H9 (cell line): ENCODE data around the gene SECISBP2. TPM values are rescaled to one million over a fixed set of nuclear protein-coding genes. Genes with fewer than 3 reads are reported as not detected.

Experiments used
- DNase-seq: peaks from one replicate; pipeline ENCODE4 v3.0.0-alpha.2; 2017
- H2AFZ ChIP-seq: one replicate; pipeline ENCODE4 v1.6.1; 2013; ENCODE audit warnings: mild to moderate bottlenecking, low read length, control low read depth, moderate library complexity
- H2AK5ac ChIP-seq: 2 replicates; pipeline ENCODE4 v1.6.1; 2013; ENCODE audit warnings: low read length, control low read depth, mixed read lengths; ENCODE audit not compliant: insufficient read length
- H2BK120ac ChIP-seq: one replicate; pipeline ENCODE4 v1.6.1; 2013; ENCODE audit warnings: low read depth, mild to moderate bottlenecking, low read length, control low read depth, inconsistent platforms; ENCODE audit not compliant: poor library complexity, severe bottlenecking
- H2BK12ac ChIP-seq: 2 replicates; pipeline ENCODE4 v1.6.1; 2013; ENCODE audit warnings: low read length, control low read depth, mixed read lengths, low read depth; ENCODE audit not compliant: insufficient read length
- H2BK15ac ChIP-seq: 2 replicates; pipeline ENCODE4 v1.6.1; 2013; ENCODE audit warnings: low read depth, low read length, control low read depth
- H2BK20ac ChIP-seq: one replicate; pipeline ENCODE4 v1.6.1; 2013; ENCODE audit warnings: low read depth, mild to moderate bottlenecking, low read length, control low read depth, inconsistent platforms; ENCODE audit not compliant: poor library complexity, severe bottlenecking
- H2BK5ac ChIP-seq: 2 replicates; pipeline ENCODE4 v1.6.1; 2013; ENCODE audit warnings: low read length, control low read depth, mixed read lengths; ENCODE audit not compliant: insufficient read length
- H3K14ac ChIP-seq: 2 replicates; pipeline ENCODE4 v1.6.1; 2013; ENCODE audit warnings: low read length, control low read depth; ENCODE audit not compliant: insufficient read depth
- H3K18ac ChIP-seq: 2 replicates; pipeline ENCODE4 v1.6.1; 2013; ENCODE audit warnings: low read depth, mild to moderate bottlenecking, mixed read lengths, low read length, control low read depth; ENCODE audit not compliant: insufficient read length
- H3K23ac ChIP-seq: 2 replicates; pipeline ENCODE4 v1.6.1; 2013; ENCODE audit warnings: low read length, control low read depth, mixed read lengths, low read depth; ENCODE audit not compliant: insufficient read length
- H3K23me2 ChIP-seq: 2 replicates; pipeline ENCODE4 v1.6.1; 2013; ENCODE audit warnings: low read depth, mild to moderate bottlenecking, mixed read lengths, low read length, control low read depth; ENCODE audit not compliant: insufficient read length, poor library complexity, severe bottlenecking
- H3K27ac ChIP-seq: 2 replicates; pipeline ENCODE4 v1.5.1; 2013; ENCODE audit warnings: low read length, control low read depth, mixed read lengths, low read depth; ENCODE audit not compliant: insufficient read length
- H3K27me3 ChIP-seq: 2 replicates; pipeline ENCODE4 v1.6.1; 2013; ENCODE audit warnings: low read length, control low read depth, inconsistent platforms; ENCODE audit not compliant: insufficient read depth
- H3K4ac ChIP-seq: 2 replicates; pipeline ENCODE4 v1.6.1; 2013; ENCODE audit warnings: low read depth, mild to moderate bottlenecking, control low read depth, inconsistent platforms, low read length, moderate library complexity
- H3K4me1 ChIP-seq: 2 replicates; pipeline ENCODE4 v1.6.1; 2013; ENCODE audit warnings: low read length, control low read depth, inconsistent platforms; ENCODE audit not compliant: insufficient read depth
- H3K4me2 ChIP-seq: 2 replicates; pipeline ENCODE4 v1.6.1; 2013; ENCODE audit warnings: low read length, control low read depth, mixed read lengths; ENCODE audit not compliant: insufficient read length, insufficient read depth
- H3K56ac ChIP-seq: 2 replicates; pipeline ENCODE4 v1.6.1; 2013; ENCODE audit warnings: low read depth, mild to moderate bottlenecking, mixed read lengths, low read length, control low read depth; ENCODE audit not compliant: insufficient read length
- H3K79me1 ChIP-seq: 2 replicates; pipeline ENCODE4 v1.6.1; 2013; ENCODE audit warnings: low read depth, mild to moderate bottlenecking, moderate library complexity, low read length, control low read depth, inconsistent platforms; ENCODE audit not compliant: insufficient read depth, poor library complexity, severe bottlenecking
- H3K79me2 ChIP-seq: 2 replicates; pipeline ENCODE4 v1.6.1; 2013; ENCODE audit warnings: low read length, control low read depth, inconsistent platforms; ENCODE audit not compliant: insufficient read depth
- H3K9ac ChIP-seq: 2 replicates; pipeline ENCODE4 v1.6.1; 2013; ENCODE audit warnings: low read length, control low read depth, mixed read lengths; ENCODE audit not compliant: insufficient read length; ENCODE audit errors: extremely low read depth
- H3K9me3 ChIP-seq: one replicate; pipeline ENCODE4 v1.6.1; 2013; ENCODE audit warnings: low read depth, low read length, inconsistent platforms; ENCODE audit not compliant: control insufficient read depth
- H3T11ph ChIP-seq: one replicate; pipeline ENCODE4 v1.6.1; 2013; ENCODE audit warnings: mild to moderate bottlenecking, low read length, control low read depth, inconsistent platforms
- H4K20me1 ChIP-seq: one replicate; pipeline ENCODE4 v1.6.1; 2013; ENCODE audit not compliant: control insufficient read depth, insufficient read length, insufficient read depth
- H4K5ac ChIP-seq: 2 replicates; pipeline ENCODE4 v1.6.1; 2013; ENCODE audit warnings: low read depth, mild to moderate bottlenecking, mixed read lengths, low read length, control low read depth; ENCODE audit not compliant: insufficient read length
- H4K8ac ChIP-seq: replicated peaks from 2 replicates; pipeline ENCODE4 v1.6.1; 2013; ENCODE audit warnings: low read length, control low read depth, mixed read lengths, low read depth; ENCODE audit not compliant: insufficient read length
- H4K91ac ChIP-seq: 2 replicates; pipeline ENCODE4 v1.6.1; 2013; ENCODE audit warnings: low read depth, mild to moderate bottlenecking, moderate library complexity, mixed read lengths, low read length, control low read depth; ENCODE audit not compliant: insufficient read length
- H3K27ac Mint-ChIP-seq, 3 experiments: 2 replicates in 2 of 3; 3 replicates in 1 of 3; pipeline ENCODE4 v1.8.0; 2020 to 2021; ENCODE audit warnings: mixed read lengths in 3 of 3, mild to moderate bottlenecking in 1 of 3, moderate library complexity in 1 of 3
- H3K27me3 Mint-ChIP-seq: 2 replicates; pipeline ENCODE4 v1.8.0; 2021; ENCODE audit warnings: low read depth, mild to moderate bottlenecking, moderate library complexity, mixed read lengths
- H3K36me3 Mint-ChIP-seq, 3 experiments: 2 replicates in 2 of 3; 3 replicates in 1 of 3; pipeline ENCODE4 v1.8.0; 2020 to 2021; ENCODE audit warnings: low read depth in 3 of 3, mixed read lengths in 3 of 3; ENCODE audit not compliant: insufficient read depth in 1 of 3
- H3K4me1 Mint-ChIP-seq, 2 experiments: 2 replicates each; pipeline ENCODE4 v1.8.0; 2020; ENCODE audit warnings: mixed read lengths in 2 of 2
- H3K4me3 Mint-ChIP-seq, 2 experiments: 2 replicates in 1 of 2; 3 replicates in 1 of 2; pipeline ENCODE4 v1.8.0; 2020 to 2021; ENCODE audit warnings: mild to moderate bottlenecking in 2 of 2, mixed read lengths in 2 of 2, moderate library complexity in 1 of 2
- H3K9me3 Mint-ChIP-seq, 2 experiments: 2 replicates in 1 of 2; 3 replicates in 1 of 2; pipeline ENCODE4 v1.8.0; 2020; ENCODE audit warnings: mild to moderate bottlenecking in 2 of 2, mixed read lengths in 2 of 2, moderate library complexity in 1 of 2
- CTCF ChIP-seq: fragments of 200-600 bp; sonication (generic); conservative IDR thresholded peaks from 3 replicates; pipeline ENCODE4 v1.8.0; 2021; ENCODE audit warnings: antibody characterized with exemption, mild to moderate bottlenecking
- WGBS: extraction: QIAGEN DNeasy Blood & Tissue Kit; methylation state at CpG from one replicate; pipeline ENCODE4 v1.1.7; 2013; ENCODE audit warnings: missing lambda C conversion rate, low lambda C conversion rate, mixed read lengths; ENCODE audit not compliant: insufficient read length; ENCODE audit errors: extremely low coverage; 5-methylcytosine and 5-hydroxymethylcytosine counted together
- total RNA-seq: library from RNA; stranded (reverse); gene quantifications from 2 replicates; pipeline ENCODE4 v1.2.1, GENCODE V29; 2021

The SECISBP2 gene
- total RNA-seq, 1 experiment from 2014 or later, result 62.7 TPM

- no CpG with 5 or more reads among the region's 8 CpGs for WGBS
- Mint-ChIP-seq H3K4me1 (no peaks in the 10 kb centered on the region), H3K9me3 (no peaks in the 10 kb centered on the region), H3K4me3 (no peak overlapping the region), H3K27ac (no peak overlapping the region), H3K27me3 (no peaks in the 10 kb centered on the region), H3K36me3 (peaks cover 19 to 67% (median 52%) of the 10 kb centered on the region in 3 experiments; a peak in 6 of 7 replicates)
- H4K20me1 ChIP-seq, result no peaks in the 10 kb centered on the region
- no peaks in the 10 kb centered on the region for H3K27me3 ChIP-seq
- no peak overlapping the region for H2BK12ac ChIP-seq
- H3K27ac ChIP-seq, result no peak overlapping the region
- peaks cover 7% of the 10 kb centered on the region; the same call in 1 of the 2 replicates for H3K79me2 ChIP-seq
- H2AK5ac ChIP-seq, result no peak overlapping the region
- no peak overlapping the region for H2BK15ac ChIP-seq
- H3K4ac ChIP-seq, result no peak overlapping the region
- no peak overlapping the region for H3K4me2 ChIP-seq
- no peak overlapping the region for H3K56ac ChIP-seq
- no peak overlapping the region for H2BK20ac ChIP-seq
- no peak overlapping the region for H2AFZ ChIP-seq
- H4K8ac ChIP-seq, result no peak overlapping the region
- H3K23me2 ChIP-seq, result no peaks in the 10 kb centered on the region
- no peak overlapping the region for H3K18ac ChIP-seq
- no peak overlapping the region for H2BK5ac ChIP-seq
- no peak overlapping the region for H4K91ac ChIP-seq
- no peak overlapping the region for H2BK120ac ChIP-seq
- no peak overlapping the region for H4K5ac ChIP-seq
- TF ChIP-seq CTCF, result no peak
- no peak overlapping the region for H3K14ac ChIP-seq
- H3K9me3 ChIP-seq, result no peaks in the 10 kb centered on the region
- no peak overlapping the region for H3K23ac ChIP-seq
- no peak overlapping the region for H3K9ac ChIP-seq
- H3K79me1 ChIP-seq, result peaks cover 10% of the 10 kb centered on the region
- no peak for DNase-seq
- no peak overlapping the region for H3T11ph ChIP-seq
- no peaks in the 10 kb centered on the region for H3K4me1 ChIP-seq
These were observed 9.8 kb downstream of the SECISBP2 start for GRCh38 chr9:89328064-89328463.
